K562 (cell line): Measurements from ENCODE around the gene CBLC. TPM values are rescaled to one million over a fixed set of nuclear protein-coding genes. Genes with fewer than 3 reads are reported as not detected.

Source experiments
- ATAC-seq: fragments of 200-7000 bp; cut with Tn5 transposase; 3 replicates; pipeline ENCODE4 v1.9.1; 2020; ENCODE audit warnings: moderate library complexity
- BruUV-seq: library from RNA; stranded (reverse); fragments of 400-500 nt; replicated peaks from 2 replicates; lab custom pipeline; 2021; lab: Mats Ljungman, UMichigan
- CTCF ChIA-PET: fragments of 300-600 bp; formaldehyde crosslinking; extraction: SDS; loops from one replicate; lab custom pipeline; 2021; ENCODE audit warnings: low intra/inter-chr PET ratio; lab: Yijun Ruan, JAX
- POLR2A ChIA-PET: fragments of 300-600, 350-650 bp; sonication (Branson Sonifier 250); formaldehyde crosslinking; extraction: SDS; loops from one replicate; lab custom pipeline; 2021; ENCODE audit warnings: antibody characterized with exemption, inconsistent platforms; lab: Yijun Ruan, JAX
- DNase-seq, 4 experiments: peaks; one replicate each; pipeline versions ENCODE4 v3.0.0 to v3.0.0-alpha.2; 2011 to 2018; ENCODE audit warnings: low spot score in 3 of 4, mixed read lengths in 3 of 4; ENCODE audit errors: extremely low read depth in 1 of 4
- FAIRE-seq: peaks from 2 replicates; lab custom pipeline; 2011; peaks lifted over from hg19 to GRCh38; lab: Jason Lieb, UNC
- H2AFZ ChIP-seq: 2 replicates; pipeline ENCODE4 v1.6.0; 2011; ENCODE audit warnings: low read depth, low read length, control low read depth, inconsistent platforms
- H3K27ac ChIP-seq: fragments of 200-600 bp; 3 replicates; pipeline ENCODE4 v1.8.0; 2011; ENCODE audit warnings: low read depth, mild to moderate bottlenecking, control low read depth, inconsistent platforms, low read length, moderate library complexity, mixed read lengths; ENCODE audit errors: extremely low read depth
- H3K27me3 ChIP-seq, 2 experiments: fragments of 300-600 bp in 1 of 2; 2 replicates in 1 of 2; 3 replicates in 1 of 2; pipeline versions ENCODE4 v1.6.0 to v1.8.0; 2011; ENCODE audit warnings: inconsistent platforms in 2 of 2, low read length in 2 of 2, mild to moderate bottlenecking in 1 of 2, mixed read lengths in 1 of 2, moderate library complexity in 1 of 2; ENCODE audit not compliant: control insufficient read depth in 2 of 2, insufficient read depth in 2 of 2
- H3K36me3 ChIP-seq: fragments of 300-600 bp; 3 replicates; pipeline ENCODE4 v1.8.0; 2011; ENCODE audit warnings: mild to moderate bottlenecking, low read length, inconsistent platforms; ENCODE audit not compliant: control insufficient read depth, insufficient read depth
- H3K4me1 ChIP-seq, 2 experiments: fragments of 200-600 bp in 1 of 2; replicated peaks in 1 of 2; 2 replicates in 1 of 2; 3 replicates in 1 of 2; pipeline versions ENCODE4 v1.5.1 to v1.8.0; 2011; ENCODE audit warnings: inconsistent platforms in 2 of 2, low read length in 2 of 2, mild to moderate bottlenecking in 1 of 2, mixed read lengths in 1 of 2, moderate library complexity in 1 of 2; ENCODE audit not compliant: control insufficient read depth in 2 of 2, insufficient read depth in 2 of 2
- H3K4me2 ChIP-seq: 2 replicates; pipeline ENCODE4 v1.6.1; 2011; ENCODE audit warnings: low read length, control low read depth, inconsistent platforms, mixed read lengths; ENCODE audit not compliant: insufficient read depth
- H3K4me3 ChIP-seq: fragments of 200-600 bp; sonication (generic), shearing (Covaris generic); 2 replicates; pipeline ENCODE4 v1.5.1; 2016; ENCODE audit warnings: control low read depth, inconsistent platforms
- H3K79me2 ChIP-seq: fragments of 200-600 bp; 3 replicates; pipeline ENCODE4 v1.8.0; 2011; ENCODE audit warnings: low read length, inconsistent platforms; ENCODE audit not compliant: control insufficient read depth, insufficient read depth
- H3K9ac ChIP-seq, 2 experiments: 2 replicates each; pipeline versions ENCODE4 v1.6.0 to v1.6.1; 2011; ENCODE audit warnings: low read depth in 2 of 2, low read length in 2 of 2, control low read depth in 1 of 2, inconsistent platforms in 1 of 2, mild to moderate bottlenecking in 1 of 2, mixed read lengths in 1 of 2; ENCODE audit not compliant: insufficient read depth in 1 of 2
- H3K9me1 ChIP-seq: one replicate; pipeline ENCODE4 v1.6.0; 2011; ENCODE audit warnings: inconsistent platforms, mild to moderate bottlenecking, low read length, moderate library complexity; ENCODE audit not compliant: control insufficient read depth, insufficient read depth
- H3K9me3 ChIP-seq: replicated peaks from 2 replicates; pipeline ENCODE4 v1.5.1; 2011; ENCODE audit warnings: low read depth, low read length, inconsistent platforms; ENCODE audit not compliant: control insufficient read depth, insufficient read depth
- H4K20me1 ChIP-seq: replicated peaks from 2 replicates; pipeline ENCODE4 v1.6.1; 2011; ENCODE audit warnings: low read length, inconsistent platforms, mixed read lengths; ENCODE audit not compliant: control insufficient read depth, insufficient read depth
- ARID4B ChIP-seq: sonication (generic); formaldehyde crosslinking; IDR thresholded peaks from 2 replicates; pipeline ENCODE4 v1.8.0; 2022; ENCODE audit warnings: mild to moderate bottlenecking, missing genetic modification reagents
- RREB1 ChIP-seq: fragments of 250-450 bp; sonication (Bioruptor Pico); IDR thresholded peaks from 2 replicates; pipeline ENCODE4 v1.4.0; 2020
- SMAD1 ChIP-seq: fragments of 150-350 bp; IDR thresholded peaks from 2 replicates; pipeline ENCODE4 v1.6.1; 2014; ENCODE audit warnings: low read length, low read depth; ENCODE audit not compliant: partially characterized antibody
- SMARCB1 ChIP-seq: IDR thresholded peaks from 2 replicates; pipeline ENCODE4 v1.6.1; 2011; ENCODE audit warnings: improper control_type of control experiment, low read depth; ENCODE audit not compliant: insufficient read length
- TAF1 ChIP-seq: IDR thresholded peaks from 2 replicates; pipeline ENCODE4 v1.6.1; 2011; ENCODE audit warnings: mild to moderate bottlenecking, low read length, moderate library complexity; ENCODE audit not compliant: insufficient read depth, control insufficient read depth, severe bottlenecking; ENCODE audit errors: extremely low read depth
- ZNF354B ChIP-seq: fragments of 250-450 bp; sonication (Bioruptor Pico); IDR thresholded peaks from 2 replicates; pipeline ENCODE4 v1.4.0; 2020
- ZNF639 ChIP-seq, 2 experiments: fragments of 200-800 bp in 1 of 2; sonication (Bioruptor generic) in 1 of 2; sonication (generic) in 1 of 2; formaldehyde crosslinking in 1 of 2; IDR thresholded peaks in 1 of 2; conservative IDR thresholded peaks in 1 of 2; 2 replicates each; pipeline versions ENCODE4 v1.5.0 to v1.6.1; 2016 to 2020; ENCODE audit warnings: missing compliant biosample characterization in 1 of 2, missing genetic modification characterization in 1 of 2, missing genetic modification reagents in 1 of 2
- WGBS: fragments of 100-300 bp; shearing (Covaris generic); methylation state at CpG from one replicate; pipeline ENCODE4 v1.1.6; 2016; ENCODE audit warnings: low coverage, mixed read lengths; ENCODE audit not compliant: insufficient coverage; ENCODE audit errors: missing lambda C conversion rate; 5-methylcytosine and 5-hydroxymethylcytosine counted together
- in situ Hi-C: fragments of 300-500 bp; cut with MboI; formaldehyde crosslinking; loops from 4 replicates; pipeline ENCODE4 v1.15.0; 2018; ENCODE audit warnings: inconsistent platforms, mixed read lengths
- intact Hi-C: fragments of 100-400 bp; cut with micrococcal nuclease; formaldehyde crosslinking; loops from 2 replicates; pipeline ENCODE4 v1.14.2; 2022
- polyA plus RNA-seq, 8 experiments: library from polyadenylated mRNA; depleted of rRNA in 4 of 8; stranded (reverse) in 5 of 8; unstranded in 3 of 8; fragments of >200 nt; fragmentation: Nextera tagmentation in 2 of 8; fragmentation: Illumina TruSeq in 1 of 8; extraction: Ambion mirVana in 2 of 8; extraction: Trizol in 1 of 8; gene quantifications; 2 replicates each; pipeline versions ENCODE4 v1.2.1 to v1.2.3, GENCODE V29; 2011 to 2014; ENCODE audit warnings: inconsistent platforms in 1 of 8, missing spikeins in 1 of 8
- total RNA-seq, 7 experiments: library from RNA; depleted of rRNA in 6 of 7; stranded (reverse); fragments of >200 nt in 6 of 7; fragmentation: Illumina TruSeq in 2 of 7; extraction: Trizol in 2 of 7; gene quantifications; 2 replicates each; pipeline versions ENCODE4 v1.2.1 to v1.2.3, GENCODE V29; 2011 to 2021; ENCODE audit warnings: low replicate concordance in 1 of 7

The CBLC gene
- total and polyA plus RNA-seq, 9 of the 15 experiments (the other 6 are each of a cell fraction or from before 2014, with no cell fraction given): 0.09 TPM; not detected in 8

GRCh38 chr19:44753626-44753931 lies 24.1 kb upstream of the CBLC start:
- POLR2A ChIA-PET: interaction anchor here (0.7 to 1.8 kb wide), 4 partner anchors 10 to 293 kb away, joined by 3 to 16 read pairs (median 3); no protein-coding TSS in a partner anchor
- Histone ChIP-seq H3K4me3 (peak overlapping the region; percentile 36; the same call in 1 of the 2 replicates), H2AFZ (peak overlapping the region; percentile 82), H3K27me3 (no peaks in the 10 kb centered on the region), H3K79me2 (no peaks in the 10 kb centered on the region), H4K20me1 (no peaks in the 10 kb centered on the region), H3K9me1 (no peaks in the 10 kb centered on the region), H3K36me3 (no peaks in the 10 kb centered on the region), H3K9ac (peak overlapping the region; percentile 73 to 79; a peak in 3 of 4 replicates), H3K27ac (peak overlapping the region; percentile 77), H3K4me1 (peaks cover 22 to 56% of the 10 kb centered on the region in 2 experiments), H3K9me3 (no peaks in the 10 kb centered on the region), H3K4me2 (peak overlapping the region; percentile 78)
- no peak for FAIRE-seq
- CTCF ChIA-PET: no interaction called here
- no peak for DNase-seq
- WGBS: 0% methylated on average over 8 of the region's 11 CpGs
- ATAC-seq: no peak
- intact Hi-C loops: no loop called here
- in situ Hi-C loops: no loop called here
- BruUV-seq: no TSS peak
- TF ChIP-seq ARID4B (no peak), SMARCB1 (no peak), SMAD1 (no peak), TAF1 (peak; percentile 7), RREB1 (CRISPR knock-in tag) (no peak), ZNF354B (CRISPR knock-in tag) (no peak), ZNF639 (CRISPR knock-in tag; conservative IDR thresholded peaks at IDR 0.05 in 1 of 2, IDR thresholded peaks at IDR 0.05 in 1 of 2) (0 out of 4 replicates have a peak, but pooled peaks of 1 of the 2 experiments have one; percentile 5)
